Left hindlimb (tissue), 1 donor: Measurements from ENCODE around the gene PACSIN2.
"Not testable (repeated sequence)": the region's sequence is repeated elsewhere in the genome, so short reads cannot be mapped to it uniquely, and the experiment has no call there.

Source experiments
- DNase-seq: peaks from one replicate; pipeline ENCODE4 v3.0.0-alpha.2; 2018

The PACSIN2 gene

DNA sequence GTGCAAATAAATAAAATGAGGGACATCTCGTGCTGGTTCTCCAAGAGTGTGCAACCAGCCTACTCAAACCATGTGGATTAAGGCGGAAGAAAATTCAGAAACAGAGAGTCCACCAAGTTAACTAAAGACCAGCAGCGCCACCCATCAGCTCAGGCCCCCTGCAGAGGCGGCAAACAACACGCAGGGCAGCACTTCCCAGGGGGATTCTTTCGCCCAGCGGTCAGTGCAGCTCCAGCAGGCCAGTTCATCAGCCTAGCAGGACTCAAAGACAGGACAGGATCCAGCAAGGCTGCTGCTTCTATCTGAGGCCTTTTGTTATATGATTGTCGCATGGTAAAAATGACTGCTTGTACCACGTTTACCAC is 51.7 kb downstream of the PACSIN2 start:
- DNase-seq, result no peak

DNA sequence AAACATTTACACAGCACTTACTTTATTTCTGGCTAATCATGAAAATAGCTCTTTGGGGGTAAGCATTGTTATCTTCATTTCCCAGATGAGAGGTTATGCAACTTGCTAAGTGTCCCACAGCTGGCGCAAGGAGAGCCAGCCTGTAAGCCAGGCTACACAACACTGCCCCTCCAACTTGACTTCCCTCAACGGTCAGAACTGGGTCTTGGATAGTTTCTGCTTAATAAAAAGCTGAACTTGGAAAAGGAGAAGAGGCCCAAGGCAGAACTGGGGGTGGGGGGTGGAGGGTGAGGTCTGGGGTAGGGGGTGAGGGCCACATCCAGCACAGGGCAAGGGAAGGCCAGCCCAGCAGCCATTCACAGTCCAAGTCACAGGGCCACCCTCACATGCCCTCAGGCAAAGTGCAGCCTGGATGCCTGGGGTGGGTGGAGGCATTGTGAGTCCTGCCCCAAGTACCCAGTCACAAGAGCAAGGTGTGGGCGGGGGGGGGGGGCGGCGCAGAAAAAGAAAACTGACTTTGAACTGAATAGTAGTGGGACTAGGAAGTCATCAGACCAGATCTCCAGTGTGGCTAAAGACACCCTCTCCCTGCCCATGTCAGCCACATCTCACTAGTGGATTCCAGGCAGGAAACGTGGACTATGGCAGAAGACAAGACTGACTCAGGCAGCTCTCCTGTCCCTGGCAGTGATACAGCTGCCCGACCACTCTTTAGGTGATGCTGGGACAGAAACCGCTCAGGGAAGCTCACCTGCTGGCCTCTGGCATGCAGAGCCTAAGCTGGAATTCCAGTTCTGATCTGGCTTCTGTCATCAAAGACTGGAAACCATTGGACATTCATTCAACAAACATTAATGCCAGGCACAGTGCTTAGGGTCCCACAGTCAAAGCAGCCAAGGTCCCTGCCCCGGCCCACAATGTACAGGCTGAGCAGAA is 52.4 kb downstream of the PACSIN2 start:
- no peak for DNase-seq

DNA sequence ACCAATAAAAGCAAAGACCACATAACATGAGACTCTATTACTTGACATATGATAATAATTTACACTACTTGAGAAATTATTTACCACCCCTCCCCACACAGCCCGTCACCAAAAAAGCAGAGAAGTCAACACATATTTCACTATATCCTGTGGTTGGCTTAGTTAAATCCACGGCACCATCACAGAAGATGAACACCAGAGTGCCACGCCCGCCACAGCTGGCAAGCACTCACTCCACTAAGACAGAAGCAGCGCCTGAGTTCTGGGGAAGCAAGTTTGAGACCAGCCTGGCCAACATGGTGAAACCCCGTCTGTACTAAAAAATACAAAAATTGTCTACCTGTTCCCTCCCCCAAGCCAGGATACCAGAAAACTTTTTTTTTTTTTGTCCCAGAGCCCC is 53.1 kb downstream of the PACSIN2 start:
- DNase-seq, result no peak

DNA sequence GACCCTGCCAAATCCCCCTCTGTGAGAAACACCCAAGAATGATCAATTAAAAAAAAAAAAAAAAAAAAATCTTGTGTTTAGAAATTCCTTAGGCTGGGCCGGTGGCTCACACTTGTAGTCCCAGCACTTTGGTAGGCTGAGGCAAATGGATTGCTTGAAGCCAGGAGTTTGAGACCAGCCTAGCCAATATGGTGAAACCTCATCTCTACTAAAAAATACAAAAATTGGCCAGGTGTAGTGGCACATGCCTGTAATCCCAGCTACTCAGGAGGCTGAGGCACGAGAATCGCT is 53.6 kb downstream of the PACSIN2 start:
- DNase-seq, result not testable (repeated sequence)

DNA sequence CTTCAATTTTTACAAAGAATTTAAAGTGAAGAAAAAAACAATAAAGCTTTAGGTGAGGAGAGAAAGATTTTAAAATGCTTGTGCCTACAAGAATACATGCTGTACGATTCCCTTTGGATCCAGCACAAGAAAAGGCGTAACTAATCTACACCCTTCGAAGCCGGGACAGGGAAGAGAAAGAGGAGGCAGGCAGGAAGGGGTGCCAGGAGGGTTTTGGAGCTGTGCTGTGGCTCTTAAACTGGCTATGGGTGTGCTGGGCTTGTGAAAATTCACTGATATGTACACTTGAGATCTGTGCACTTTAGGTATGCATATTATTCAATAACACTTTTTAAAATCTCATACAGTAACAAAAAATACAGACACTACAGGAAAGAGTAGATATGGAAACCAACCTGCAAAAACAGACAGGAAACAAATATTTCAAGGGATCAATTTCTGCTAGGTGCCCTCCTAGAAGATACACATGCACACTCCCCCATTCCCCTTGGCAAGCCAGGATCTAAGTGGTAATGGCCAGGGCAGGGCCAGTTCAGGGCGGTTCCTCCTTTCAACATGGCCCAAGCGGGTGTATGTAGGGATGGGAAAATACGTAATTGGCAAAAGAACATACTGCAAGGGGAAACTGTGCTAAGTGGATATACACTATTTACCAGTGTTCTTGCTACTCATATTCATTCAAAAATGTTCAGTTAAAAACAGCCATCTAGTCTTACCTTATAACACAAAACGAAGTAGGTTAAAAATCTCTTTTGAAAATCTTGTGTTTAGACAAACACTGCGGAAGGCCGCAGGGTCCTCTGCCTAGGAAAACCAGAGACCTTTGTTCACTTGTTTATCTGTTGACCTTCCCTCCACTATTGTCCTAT is 54.2 kb downstream of the PACSIN2 start:
- no peak for DNase-seq

DNA sequence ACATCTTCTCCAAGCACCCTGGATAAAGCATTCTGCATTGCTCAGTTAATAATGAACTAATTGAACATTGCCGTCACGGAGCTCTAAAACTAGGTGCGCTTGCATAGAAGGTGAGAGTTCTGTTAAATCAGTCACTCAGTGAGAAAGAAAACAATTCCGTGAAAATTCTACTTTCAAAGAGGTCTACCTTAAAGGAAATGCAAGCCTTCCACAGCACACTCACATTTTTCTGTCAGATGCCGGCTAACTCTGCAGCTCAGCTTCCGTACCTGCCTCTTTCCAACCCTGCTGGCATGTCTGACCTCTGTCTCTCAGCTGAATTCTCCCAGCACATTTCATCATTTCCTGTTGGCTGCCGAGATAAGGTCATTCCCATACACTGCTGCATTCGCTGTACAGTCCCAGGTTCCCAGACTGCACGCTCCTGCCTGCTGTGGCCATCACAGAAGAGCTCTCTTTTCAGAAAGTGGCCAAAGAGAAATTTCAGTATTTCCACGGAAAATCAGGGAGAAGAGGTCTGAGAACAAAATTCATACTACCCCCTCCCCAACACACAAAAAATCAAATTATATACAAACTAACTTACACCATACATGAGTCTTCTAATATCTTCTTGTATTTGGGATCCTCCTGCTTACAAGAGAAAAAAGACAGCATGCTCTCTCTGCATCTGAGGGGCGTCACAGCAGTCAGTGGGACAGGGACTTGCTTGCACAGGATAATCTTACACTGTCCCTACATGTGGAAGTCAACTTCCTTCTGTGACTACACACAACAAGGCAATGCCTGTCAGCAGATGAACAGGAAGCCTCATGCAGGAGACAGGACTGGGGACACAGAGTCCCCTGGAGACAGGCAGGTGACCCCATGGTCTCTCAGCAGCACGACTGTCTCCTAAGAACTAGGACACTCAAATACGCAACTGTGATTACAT is 55.1 kb downstream of the PACSIN2 start:
- DNase-seq, result peak; percentile 65

DNA sequence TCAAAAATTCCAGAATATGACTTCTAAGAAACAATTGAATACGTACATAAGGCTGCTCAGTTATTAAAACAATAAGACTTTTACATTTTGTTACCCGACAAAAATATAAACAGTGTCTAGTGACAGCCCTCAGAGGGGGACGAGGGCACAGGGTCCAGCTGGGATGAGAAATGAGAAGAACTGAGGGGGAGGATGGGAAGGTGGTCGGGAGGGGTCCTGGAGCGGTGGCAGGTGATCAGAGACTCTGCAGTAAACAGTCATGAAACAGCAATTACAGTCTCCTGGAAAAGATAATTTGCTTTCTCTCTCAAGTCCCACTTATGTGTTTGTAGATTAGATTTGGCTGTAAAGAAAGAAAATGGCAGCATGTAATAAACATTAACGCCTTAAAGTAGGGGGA is 56.0 kb downstream of the PACSIN2 start:
- DNase-seq, result no peak

DNA sequence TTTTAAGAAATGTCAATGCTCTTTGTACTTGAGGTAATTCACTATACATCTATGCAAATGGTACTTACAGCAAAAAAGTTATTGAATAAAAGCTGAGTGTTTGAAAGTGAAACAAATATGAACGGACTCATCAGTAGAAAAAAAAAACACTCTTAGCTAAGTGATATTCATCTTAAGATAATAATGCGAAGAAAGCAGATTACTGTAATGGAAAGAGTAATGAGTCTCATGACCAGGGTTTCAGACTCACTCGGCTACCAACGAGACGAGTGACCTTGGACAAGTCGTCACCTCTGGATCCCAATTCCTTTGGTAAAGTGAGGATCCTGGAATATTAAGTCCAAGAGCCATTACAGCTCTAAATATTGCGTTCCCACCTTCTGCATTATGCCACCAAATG is 57.0 kb downstream of the PACSIN2 start:
- DNase-seq, result no peak

DNA sequence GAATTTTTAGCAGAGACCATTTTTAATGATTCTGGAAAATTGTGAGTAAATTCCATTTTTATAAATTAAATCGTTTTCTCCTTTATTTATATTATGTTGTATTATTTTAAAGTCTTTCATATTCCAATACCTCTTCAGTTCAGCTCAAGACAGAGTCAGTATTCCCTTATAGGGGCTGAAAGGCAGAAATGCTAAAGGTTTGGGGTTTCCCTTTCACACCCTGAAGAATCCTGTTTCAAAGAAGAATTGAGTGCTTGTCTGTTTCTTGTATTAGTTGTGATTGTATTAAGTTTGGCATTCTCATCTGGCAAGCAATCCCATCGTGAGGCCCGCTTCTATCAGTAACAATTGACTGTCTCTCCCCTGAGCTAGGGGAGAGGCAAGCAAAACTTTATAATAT is 57.4 kb downstream of the PACSIN2 start:
- no peak for DNase-seq

DNA sequence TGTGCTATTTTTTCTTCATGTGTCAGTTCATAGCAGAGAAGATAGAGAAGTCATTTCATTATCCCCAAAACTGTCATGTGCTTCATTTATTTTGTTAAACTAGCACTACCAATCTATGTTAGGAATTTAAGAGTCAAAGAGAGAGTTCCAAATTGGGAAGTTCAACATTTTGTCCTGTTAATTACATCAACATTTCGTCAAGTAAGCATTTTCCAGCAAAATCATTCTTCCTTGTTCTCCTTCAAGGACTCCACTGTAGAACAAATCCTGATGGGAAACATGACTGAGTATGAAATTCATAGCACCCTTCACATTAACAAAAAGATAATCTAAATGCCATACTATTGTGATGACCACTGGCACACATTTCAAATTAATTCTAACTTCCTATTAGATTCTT is 59.1 kb downstream of the PACSIN2 start:
- no peak for DNase-seq

DNA sequence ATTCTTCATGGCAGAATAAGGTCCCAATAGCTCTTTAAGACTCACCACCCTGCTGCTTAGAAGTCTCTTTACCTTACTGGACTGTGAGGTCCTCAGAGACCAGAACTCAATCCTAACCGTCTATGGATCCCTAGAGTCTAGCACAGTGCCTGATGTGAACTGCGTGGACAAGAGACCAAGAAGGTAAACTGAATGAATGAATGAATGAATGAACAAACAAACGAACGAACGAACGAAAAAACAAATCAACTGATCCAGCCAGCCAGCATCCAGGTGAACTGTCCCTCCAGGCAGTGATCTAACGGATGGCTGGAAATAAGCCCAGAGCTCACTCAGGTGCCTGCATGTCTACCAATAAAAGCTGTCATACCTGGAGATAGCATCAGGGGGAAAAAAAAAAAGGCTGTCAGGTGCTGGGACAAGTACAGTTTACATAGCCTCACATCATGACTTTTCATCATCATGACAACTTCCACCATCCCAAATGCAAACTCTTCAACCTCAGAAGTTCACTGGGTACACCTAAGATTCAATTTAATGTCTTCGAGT is 59.8 kb downstream of the PACSIN2 start:
- no peak for DNase-seq

DNA sequence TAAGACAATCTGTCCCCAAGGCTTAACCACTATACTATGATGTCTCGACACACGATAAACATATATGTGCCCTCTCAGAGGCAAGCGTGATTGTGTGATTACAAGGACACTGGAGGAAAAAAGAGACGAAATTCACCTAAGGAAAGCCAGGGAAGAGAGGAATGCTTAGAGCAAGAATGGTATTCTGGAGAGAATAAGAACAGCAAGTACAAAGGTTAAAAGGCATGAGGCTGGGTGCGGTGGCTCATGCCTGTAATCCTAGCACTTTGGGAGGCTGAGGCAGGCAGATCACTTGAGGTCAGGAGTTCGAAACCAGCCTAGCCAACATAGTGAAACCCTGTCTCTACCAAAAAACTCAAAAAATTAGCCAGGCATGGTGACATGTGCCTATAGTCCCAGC is 61.2 kb downstream of the PACSIN2 start:
- not testable (repeated sequence) for DNase-seq

DNA sequence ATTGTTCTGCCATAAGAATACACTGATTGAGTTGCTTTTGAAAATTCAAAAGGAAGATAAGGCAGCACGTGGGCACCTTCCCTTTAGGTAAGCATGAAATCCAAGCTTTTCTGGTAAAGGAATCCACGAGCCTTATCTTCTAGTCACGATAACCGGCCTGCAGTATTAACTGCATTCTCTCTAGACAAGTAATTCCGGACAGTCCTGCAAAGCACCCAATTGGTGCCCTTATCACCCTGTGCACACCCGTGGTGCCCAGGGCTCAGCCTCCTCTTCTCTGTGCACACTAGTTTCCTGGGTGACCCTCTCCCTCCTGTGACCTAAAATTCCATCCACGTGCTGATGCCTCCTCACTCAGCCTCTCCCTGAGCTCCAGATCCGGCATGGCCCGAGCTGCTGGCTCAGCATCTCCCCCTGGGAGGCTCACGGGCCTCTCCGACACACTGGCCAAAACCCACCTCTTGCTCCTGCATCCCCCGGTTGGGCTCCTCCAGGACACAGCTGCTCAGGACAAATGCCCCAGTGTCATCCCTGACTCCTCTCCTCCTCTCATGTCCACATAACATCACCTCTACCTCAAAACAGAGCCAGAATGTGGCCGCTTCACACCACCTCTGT is 63.7 kb downstream of the PACSIN2 start:
- no peak for DNase-seq

DNA sequence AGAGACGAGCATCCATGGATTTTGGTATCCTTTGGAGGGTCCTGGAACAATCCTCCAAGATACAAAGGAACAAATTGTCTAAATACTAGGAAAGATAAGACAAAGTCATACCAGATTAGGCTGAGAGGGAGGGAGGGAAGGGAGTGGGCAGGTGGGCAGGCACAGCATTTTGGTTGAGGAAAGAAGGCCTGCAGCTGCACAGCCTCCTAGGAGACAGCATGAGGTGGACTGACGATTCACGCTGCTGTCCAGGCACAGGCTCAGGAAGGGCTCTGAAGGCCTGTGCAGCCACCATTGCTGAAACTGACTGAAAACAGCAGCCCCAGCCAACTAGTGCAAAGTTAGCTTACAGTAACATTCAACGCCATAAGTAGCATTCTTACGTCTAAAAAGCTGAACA is 64.7 kb downstream of the PACSIN2 start:
- DNase-seq, result no peak

DNA sequence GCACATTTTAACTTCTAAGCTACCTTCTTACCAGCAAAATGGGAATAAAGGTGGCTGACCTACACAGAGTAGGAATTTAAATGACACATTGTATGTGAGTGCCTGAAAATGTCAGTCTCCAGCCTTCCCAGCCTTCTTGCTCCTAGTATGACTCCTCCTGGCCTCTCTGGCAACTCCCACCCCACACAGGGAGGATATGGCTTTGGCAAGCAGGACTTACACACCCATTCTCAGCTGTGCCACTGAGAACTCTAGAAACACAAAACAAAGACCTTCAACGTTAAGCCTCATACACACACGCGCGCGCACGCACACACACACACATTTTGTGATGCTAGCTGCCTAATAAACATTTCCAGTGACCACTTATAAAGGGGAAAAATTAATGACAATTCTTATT is 65.8 kb downstream of the PACSIN2 start:
- DNase-seq, result no peak

DNA sequence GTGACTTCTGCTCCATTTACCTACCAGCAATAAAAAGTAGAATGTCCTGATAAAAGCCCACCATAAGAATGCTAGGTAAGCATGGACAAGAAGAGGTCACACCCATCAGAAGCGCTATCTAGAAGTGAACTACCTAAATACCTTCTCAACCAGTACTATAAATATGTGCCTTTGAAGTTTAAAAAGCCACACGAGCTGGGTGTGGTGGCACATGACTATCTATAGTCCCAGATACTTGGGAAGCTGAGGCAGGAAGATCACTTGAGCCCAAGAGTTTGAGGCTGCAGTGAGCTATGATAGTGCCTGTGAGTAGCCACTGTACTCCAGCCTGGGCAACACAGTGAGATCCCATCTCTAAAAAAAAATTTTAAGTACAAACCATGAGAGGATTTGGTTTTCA is 66.7 kb downstream of the PACSIN2 start:
- no peak for DNase-seq

DNA sequence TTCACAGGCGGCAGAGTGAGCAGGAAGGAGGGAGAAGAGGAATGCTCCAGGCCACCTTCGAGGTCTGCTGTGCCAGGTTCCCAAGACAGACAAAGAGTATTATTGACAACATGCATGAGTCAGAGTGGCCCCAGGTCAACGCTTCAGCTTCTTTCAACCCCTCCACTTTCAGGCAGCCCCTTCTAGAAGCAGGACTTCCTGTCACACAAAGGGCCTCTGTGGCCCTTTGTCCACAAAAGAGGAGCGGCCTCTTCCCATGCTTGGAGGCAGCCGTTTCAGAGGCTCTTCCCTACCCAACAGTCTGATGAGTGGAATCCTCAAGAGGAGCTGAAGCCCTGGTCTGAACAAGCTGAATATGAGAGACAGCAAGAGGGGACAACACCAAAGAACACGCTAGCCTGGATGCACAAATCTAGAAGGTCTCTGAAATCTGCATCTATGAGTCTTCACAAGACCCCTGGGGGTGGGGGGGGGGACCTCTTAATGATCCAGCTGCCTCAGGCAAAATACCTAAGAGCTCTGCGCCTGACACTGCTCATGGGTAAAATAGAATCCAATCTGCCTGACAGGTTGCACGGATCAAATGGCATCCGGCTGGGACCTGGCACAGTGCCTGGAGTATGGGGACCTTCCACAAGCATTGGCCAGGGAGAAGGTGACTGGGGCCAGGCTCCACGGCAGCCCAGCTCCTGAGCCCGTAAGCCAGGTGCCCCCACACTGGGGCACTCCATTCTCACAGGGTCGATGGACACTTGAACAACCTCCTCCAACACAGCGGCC is 67.5 kb downstream of the PACSIN2 start:
- no peak for DNase-seq

DNA sequence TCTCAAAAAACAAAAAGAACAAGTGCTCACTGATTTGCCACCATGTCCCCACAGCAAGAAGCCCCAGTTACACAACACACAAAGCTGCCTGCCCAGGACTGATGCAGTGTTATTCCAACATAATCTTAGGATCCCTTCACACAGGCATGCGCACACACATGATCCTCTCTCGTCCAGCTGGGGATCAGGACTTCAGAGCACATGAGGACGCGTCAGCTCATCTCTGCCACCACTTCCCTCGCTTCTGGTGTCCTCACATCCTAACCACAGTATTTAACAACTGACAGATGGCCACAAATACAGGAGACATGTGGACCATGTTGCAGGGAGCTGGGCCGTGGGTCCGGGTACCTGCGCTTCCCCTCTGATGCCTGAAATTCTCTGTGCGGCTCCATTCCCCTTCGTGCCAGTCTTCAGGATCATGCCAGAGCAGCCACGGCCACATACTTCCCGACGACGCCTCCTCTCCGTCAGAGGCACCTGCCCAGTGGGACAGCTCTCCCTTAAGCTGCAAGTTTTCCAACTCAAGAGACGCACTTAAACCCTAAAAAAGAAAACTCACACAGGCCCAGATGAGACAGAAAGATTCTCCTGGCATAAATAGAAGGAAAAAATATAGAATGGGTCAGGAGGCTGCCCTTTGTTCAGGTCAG is 68.3 kb downstream of the PACSIN2 start:
- no peak for DNase-seq

DNA sequence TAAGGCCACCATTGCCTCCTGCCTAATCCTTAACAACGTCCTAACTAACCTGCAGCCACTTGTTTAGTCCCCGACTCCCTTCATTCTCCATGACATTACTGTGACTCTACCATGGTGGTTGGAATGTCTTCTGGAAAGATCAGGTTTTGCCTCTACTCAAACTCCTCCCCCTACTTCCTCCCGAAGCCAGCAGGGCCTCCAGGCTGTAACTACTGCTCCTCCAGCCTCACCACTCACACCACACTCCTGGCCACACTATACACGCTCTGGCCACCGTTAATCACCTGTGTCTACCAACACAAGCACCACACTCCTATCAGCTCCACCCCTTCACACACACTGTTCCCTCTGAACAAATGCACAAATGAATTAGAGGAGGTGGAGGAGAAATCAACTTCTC is 69.2 kb downstream of the PACSIN2 start:
- DNase-seq, result no peak

DNA sequence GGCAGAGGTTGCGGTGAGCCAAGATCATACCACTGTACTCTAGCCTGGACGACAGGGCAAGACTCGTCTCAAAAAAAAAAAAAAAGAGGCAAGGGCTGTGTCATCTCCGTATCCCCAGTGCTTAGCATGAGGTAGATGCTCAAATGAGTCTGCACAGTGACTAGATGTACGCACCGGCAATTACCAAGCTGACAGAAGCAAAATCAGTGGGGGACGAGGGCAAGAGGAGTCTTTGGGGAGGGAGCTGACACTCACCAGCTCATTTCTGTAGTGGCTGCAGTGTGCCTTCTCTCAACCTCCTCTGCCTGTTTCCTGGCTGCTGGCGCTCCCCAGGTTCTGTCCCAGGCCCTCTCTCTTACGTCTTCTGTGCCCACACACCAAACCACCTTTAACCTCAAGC is 69.9 kb downstream of the PACSIN2 start:
- no peak for DNase-seq

DNA sequence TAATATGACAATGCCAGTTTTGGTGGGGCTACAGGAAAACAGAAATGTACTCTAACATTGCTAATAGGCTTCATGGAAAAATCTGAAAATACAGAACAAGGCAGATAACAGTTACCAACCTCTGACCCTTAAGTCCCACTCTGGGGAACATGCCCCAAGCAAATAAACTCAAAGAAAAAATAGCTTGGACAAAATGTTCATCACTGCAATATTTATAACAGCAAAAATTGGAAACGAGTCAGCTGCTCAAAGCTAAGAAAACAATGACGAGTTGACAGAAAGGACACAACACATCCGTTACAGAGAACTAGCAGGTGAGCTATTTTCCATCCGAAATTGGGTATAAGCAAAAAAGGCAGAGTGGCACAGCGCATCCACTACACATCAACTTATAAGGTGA is 70.5 kb downstream of the PACSIN2 start:
- no peak for DNase-seq
